HCEC 1CT (cell line): ENCODE results near the gene RBBP9.
A peak's percentile ranks its signal among the peaks of the same experiment; 100 is the strongest.
"Not testable (repeated sequence)": the region's sequence is repeated elsewhere in the genome, so short reads cannot be mapped to it uniquely, and the experiment has no call there.

ENCODE experiments used
- DNase-seq: peaks from one replicate; pipeline ENCODE4 v3.0.0-alpha.2; 2017

The RBBP9 gene

DNA sequence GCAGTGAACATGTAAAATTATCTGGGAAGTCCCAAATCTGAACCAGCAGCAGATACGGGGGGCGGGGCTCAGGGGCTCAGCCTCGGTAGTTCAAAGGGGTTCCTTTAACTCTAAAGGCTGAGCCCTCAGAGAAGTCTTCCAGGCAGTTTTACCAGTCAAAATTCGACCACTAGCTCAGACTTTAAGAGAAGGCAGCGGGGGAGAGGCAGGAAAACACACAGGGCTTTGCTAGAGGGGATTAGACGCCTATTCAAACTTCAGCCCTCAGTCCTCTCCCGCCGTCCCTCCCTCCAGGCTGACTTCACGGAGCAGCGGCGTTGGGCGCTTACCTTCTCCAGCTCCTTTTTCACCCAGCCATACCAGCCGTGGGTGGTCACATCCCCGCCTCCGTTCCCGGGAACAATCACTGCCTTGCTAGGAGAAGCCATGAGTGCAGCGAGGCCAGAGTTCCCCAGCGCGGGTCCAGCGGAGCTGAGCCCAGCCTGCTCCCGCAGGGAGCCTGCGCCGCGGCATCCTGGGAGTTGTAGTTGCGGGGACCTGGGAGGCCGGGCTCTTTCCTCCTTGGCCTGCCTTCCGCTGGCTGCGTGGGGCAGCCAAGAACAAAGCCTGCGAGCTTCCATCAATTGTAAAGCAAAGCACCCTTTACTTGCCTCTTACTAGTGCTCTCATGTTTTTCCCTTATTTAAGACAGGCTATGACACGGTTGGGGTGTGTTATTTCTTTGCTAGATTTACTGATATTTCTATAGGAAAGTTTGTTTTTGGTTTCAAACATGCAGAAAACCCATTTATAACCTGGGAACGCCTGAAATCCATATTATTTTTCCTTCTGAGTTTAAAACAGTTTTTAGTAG, at the start of gene RBBP9:
RBBP9 (minus strand) TSS at position 486 of the 853 bp plus-strand sequence; CDS start at position 428, 58 bp downstream.
- peak; percentile 80 for DNase-seq

DNA sequence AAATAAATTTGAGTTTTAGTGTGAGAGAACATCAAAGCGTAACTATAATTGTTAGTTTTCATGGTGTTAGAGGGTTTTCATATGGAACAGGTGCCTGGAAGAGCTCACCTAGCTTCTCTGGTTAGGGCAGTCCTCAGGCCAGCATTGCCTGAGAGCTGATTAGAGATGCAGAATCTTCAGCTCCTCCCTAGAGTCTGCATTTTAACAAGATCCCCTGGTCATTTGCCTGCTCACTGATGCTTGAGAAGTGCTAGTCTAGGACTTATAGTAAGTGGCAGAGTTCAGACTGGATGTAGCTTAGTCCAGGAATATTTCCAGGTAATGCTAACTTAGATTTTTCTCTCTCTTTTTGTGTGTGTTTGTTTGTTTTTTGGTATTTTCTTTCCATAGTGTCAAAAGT, 48.5 kb upstream of the RBBP9 start:
- no peak for DNase-seq

DNA sequence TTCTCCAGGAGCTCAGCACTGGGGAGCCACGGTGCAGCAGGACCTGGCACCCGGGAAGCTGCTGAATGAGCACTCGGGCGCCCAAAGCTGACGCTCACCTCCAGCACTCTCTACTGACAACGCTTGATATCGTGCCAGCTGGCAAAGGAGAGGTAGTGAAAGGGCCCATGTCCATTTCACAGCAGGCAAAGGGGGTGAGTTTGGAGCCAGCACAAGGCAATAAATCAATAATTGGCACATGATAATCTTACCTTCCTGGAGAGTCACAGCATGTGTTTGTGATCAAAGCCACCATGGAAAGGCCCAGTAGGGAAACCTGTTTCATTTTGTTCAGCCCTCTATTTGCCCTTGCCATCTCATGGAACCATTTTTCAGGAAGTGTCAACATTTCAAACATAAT, 46.9 kb upstream of the RBBP9 start:
- DNase-seq = no peak

DNA sequence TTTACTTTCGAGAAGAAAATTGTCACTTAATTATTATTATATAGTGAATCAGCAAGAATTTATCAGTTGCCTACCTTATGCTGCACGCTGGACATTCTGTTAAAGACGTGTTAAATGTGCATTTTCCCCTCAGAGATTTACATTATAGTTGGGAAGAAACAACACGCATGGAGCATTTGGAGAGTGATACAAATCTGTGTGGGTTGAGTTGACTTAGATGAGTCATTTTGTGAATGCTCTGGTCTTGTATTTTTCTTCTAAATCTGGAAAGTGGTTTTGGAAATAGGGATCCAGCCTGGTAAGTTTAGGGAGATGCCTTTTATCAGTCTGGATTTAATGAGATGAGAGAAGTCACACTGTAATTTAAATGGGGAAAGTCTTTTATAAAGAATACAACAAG, 46.2 kb upstream of the RBBP9 start:
- DNase-seq = no peak

DNA sequence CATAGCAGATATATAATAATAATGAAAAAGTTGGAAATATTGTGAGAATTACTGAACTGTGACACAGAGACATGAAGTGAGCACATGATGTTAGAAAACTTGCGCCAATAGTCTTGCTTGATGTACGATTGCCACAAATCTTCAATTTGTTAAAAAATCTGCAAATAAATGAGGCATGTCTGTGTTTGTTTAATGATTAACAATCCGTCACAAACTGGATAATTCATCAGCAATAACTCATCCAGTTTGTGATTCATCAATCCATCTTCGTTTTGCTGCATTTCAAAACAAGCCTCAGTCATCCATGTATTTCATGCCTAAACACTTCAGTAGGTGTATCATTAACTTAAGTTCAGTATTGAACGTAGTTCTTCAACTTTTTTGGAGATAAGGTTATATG, 44.7 kb upstream of the RBBP9 start:
- DNase-seq = peak; percentile 51

DNA sequence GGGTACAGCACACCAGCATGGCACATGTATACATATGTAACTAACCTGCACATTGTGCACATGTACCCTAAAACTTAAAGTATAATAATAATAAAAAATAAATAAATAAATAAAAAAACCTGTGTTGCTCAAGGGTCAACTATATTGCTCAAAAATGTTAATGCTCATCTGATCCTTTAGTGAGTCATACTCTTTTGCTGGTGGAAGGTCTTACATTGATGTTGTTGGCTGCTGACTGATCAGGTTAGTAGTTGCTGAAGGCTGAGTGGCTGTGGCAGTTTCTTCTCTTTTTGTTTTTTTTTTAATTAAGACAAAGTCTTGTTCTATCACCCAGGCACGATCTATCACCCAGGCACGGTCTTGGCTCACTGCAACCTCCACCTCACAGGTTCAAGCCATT, 40.6 kb upstream of the RBBP9 start:
- peak; percentile 80 for DNase-seq

DNA sequence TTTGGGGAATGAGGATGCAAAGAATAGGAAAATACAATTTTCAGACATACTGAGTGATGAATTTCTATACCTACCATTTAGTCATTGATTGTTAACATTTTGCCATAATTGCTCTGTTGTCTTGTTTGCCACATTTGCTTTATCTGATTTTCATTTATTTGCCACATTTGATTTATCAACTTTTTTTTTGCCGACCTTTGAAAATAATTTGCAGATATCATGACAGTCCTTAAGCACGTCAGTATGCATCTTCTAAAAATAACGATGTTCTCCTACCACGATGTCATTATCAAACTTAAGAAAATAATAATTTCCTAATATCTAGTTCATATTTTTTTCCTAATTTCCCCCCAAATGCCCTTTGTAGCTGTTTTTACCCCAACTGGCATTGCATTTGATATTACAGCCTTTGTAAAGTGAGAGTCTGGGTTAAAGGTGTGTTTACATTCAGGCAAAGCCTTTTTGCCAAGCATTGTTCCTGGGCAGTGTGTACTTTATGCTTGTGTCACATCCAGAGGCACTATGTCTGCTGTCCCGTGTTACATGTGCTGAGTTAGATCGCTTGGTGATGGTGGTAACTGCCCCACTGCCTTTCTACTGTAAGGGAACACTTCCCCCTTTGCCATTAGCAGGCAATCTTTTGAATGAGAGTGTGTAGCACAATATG, 37.1 kb upstream of the RBBP9 start:
- DNase-seq = no peak

DNA sequence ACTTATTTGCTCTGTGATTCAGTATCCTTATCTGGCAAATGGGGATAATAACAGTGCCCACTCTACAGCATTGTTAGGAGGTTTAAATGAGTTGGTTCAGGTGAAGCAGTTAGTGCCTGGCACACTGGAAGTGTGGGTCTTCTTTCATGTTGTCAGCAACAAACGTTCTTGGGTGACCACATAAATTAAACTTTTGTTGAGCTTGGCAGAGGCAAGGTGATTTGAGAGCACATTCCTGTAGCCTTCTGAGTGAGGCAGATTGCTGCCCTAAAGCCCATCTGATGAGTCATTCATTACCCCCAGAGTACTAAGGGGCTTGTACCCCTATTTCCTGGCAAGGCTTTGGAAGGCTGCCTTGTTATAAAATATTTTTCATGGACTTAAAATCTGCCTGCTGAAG, 36.5 kb upstream of the RBBP9 start:
- no peak for DNase-seq

DNA sequence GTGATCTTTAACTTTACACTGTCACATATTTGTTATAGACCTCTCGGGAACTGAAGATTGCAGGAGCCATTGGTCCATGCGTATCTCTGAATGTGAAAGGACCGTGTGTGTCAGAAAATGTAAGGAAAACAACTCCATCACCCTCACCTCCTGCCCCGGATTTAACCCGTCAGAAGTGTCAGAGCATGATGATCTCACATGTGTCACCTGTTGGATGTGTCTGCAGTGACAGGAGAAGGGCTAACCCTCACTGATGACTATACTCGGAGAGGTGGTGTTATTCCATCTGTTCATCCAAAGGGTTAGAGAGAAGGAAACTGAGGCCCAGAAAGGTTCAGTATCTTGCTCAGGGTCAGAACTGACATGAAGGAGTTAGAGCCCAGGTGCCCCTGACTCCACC, 35.6 kb upstream of the RBBP9 start:
- DNase-seq = no peak

DNA sequence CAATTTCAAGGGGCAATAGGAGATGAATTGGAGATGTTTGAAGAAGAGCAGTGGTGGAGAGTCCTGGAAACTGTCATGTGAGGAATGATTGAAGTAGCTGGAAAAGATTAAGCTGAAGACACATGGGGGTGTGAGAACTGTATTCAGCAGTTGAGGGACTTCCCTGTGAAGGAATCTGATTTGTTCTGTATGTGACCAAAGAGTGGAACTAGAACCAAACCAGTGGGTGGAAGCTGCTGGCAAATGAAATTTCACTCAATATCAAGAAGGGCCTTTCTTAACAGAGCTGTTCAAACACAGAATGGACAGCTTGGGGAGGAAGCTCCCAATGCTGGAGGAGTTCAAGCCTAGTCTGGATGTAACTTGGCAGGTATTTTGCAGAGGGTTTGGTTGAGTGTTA, 32.0 kb upstream of the RBBP9 start:
- no peak for DNase-seq

DNA sequence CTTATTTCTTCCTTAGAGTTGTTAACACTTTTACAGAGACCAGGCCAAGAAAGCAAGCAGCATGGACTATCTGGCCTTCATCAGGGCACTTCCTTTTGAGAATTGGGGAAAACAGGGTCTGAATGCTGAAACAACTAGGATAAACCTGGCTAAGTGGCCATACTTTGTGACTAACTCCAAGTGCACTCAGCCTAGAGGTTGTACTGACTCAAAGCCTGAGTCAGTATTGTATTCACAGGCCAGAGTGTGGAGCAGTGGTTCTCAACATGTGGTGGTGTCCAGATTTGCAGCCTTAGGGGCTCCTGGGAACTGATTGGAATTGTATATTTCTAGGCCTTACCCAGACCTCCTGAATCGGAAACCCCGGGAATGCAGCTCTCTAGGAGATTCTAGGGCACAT, 30.8 kb upstream of the RBBP9 start:
- DNase-seq = peak; percentile 89

DNA sequence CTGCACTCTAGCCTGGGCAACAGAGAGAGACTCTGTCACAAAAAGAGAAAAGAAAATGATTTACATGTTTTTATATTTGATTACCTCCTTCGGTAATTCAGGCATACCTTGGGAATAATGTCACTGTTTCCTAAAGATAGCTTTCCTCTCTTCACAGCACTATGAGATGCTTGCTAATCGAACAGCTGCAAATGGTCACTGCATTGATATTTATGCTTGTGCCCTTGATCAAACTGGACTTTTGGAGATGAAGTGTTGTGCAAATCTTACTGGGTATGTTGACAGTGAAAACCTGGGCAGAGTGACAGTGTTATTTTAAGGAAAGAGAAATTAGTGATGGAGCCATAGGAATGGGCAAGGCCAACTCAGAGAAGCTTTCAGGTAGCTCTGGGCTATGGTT, 30.3 kb upstream of the RBBP9 start:
- DNase-seq = no peak

DNA sequence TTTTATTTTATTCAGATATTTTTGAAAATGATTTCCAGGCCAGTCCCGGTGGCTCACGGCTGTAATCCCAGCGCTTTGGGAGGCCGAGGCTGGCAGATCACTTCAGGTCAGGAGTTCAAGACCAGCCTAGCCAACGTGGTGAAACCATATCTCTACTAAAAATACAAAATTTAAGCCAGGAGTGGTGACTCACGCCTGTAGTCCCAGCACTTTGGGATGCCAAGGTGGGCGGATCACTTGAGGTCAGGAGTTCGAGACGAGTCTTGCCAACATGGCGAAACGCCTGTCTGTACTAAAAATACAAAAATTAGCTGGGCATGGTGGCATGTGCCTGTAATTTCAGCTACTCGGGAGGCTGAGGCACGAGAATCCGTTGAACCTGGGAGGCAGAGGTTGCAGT, 29.7 kb upstream of the RBBP9 start:
- not testable (repeated sequence) for DNase-seq

DNA sequence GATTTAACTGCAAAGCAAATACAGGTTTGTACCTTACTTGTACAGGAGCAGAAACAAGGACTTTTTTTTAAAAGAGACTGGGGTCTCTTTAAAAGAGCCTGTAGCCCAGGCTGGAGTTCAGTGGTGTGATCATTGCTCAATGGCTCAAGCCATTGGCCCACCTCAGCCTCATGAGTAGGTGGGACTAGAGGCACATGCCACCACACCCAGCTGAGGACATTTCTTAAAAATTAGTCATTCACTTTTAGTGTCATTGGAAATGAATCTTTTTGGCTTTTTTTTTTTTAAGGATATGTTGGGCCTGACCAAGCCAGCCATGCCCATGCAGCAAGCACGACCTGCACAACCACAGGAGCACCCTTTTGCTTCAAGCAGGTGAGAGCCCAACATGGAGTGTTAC, 27.6 kb upstream of the RBBP9 start:
- DNase-seq = peak; percentile 77

DNA sequence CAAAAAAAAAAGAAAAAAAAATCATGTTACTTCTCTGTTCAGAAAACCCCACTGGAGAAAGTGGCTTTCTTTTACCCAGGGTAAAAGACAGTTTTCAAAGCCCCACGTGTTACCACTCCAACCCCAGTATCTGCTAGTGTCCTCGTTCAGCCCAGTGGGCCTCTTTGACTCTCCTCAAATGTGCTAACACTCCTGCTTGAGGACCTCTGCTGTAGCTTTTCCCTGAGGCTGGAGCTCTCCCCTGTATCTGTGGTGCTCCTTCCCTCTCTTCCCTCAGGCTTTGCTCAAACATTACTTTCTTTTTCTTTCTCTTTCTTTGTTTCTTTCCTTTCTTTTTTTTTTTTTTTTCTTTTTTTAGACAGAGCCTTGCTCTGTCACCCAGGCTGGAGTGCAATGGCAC, 26.0 kb upstream of the RBBP9 start:
- DNase-seq = no peak

DNA sequence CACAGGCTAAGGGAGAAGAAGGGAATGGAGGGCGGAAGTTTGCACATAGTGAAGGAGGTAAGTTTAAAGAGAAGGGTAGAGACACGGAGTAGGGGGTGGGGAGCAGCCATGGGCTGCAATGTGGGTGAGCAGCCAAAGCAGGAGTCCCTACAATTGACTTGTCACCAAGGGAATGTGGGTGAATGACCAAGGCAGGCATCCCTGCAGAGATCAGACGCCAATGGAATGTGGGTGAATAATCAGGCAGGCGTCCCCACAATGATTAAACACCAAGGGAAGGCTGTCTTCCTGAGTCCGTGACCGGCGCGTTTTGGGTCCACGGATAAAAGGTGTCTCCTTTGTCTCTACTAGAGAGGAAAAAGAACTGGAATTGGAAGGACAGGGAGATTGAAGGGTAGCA, 25.0 kb upstream of the RBBP9 start:
- DNase-seq = peak; percentile 29

DNA sequence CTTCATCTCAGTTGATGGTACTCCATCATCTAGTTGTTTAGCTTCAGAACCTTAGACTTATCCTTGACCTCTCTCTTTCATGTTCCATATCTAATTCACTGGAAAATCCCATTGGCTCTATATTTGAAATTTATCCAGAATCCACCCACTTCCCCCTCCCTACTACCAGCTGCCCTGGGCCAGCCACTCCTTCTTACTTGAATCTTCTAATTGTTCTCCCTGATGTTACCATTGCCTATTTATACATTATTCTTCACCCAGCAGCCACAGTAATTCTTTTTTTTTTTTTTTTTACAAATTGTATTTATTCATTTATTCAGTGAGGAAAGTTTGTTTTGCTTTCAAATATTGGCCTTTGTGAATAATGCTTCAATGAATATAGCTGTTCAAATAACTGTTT, 18.9 kb upstream of the RBBP9 start:
- DNase-seq = no peak

DNA sequence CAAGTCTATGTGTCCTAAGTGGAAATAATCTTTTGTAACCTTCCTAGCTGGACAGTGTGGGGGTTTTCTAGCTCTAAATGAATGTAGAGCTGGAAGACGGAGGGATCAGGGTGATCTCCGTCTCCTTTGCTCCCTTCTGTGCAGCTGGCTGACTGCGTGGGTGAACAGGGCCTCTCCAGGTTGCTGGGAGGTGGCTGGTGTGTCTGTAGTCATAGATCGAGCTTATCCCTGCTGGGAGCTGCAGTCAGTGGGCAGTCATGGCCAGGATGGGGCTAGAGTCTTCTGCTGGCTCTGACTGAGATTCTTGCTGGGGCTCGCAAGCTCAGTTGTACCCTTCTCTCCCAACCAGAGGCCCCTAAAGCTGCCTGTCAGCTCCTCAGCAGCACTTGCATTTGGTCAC, 17.1 kb upstream of the RBBP9 start:
- DNase-seq = no peak

DNA sequence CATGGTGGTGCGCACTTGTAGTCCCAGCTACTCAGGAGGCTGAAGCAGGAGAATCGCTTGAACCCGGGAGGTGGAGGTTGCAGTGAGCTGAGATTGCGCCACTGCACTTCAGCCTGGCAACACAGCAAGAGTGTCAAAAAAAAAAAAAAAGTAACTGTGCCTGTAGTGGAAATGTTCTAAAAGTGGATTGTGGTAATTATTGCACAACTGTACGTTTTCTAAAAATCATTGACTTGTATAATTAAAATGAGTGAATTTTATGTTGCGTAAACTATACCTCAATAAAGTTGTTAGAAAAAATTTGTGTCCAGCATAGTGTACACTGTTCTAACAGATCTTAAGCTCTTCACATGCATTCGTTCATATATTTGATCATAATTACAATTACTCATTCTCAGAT, 16.2 kb upstream of the RBBP9 start:
- no peak for DNase-seq

DNA sequence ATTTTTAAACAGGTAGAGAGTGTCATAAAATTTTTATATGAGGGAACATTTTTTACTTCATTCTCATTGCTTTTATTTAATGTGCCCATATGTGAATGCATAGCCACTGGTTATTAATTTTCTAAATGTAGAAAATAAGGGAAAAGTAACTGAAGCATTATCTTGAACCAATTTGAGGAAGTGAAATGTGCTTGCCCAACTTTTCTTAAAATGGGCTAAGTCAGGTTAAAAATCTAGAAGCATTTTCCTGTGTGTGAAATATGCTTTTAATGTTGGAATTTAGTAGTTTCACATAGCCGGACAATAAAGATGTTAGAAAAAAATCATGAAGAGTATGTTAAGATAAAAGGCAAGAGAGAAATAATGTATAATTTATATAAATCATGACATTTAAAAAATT, 14.5 kb upstream of the RBBP9 start:
- DNase-seq = no peak

DNA sequence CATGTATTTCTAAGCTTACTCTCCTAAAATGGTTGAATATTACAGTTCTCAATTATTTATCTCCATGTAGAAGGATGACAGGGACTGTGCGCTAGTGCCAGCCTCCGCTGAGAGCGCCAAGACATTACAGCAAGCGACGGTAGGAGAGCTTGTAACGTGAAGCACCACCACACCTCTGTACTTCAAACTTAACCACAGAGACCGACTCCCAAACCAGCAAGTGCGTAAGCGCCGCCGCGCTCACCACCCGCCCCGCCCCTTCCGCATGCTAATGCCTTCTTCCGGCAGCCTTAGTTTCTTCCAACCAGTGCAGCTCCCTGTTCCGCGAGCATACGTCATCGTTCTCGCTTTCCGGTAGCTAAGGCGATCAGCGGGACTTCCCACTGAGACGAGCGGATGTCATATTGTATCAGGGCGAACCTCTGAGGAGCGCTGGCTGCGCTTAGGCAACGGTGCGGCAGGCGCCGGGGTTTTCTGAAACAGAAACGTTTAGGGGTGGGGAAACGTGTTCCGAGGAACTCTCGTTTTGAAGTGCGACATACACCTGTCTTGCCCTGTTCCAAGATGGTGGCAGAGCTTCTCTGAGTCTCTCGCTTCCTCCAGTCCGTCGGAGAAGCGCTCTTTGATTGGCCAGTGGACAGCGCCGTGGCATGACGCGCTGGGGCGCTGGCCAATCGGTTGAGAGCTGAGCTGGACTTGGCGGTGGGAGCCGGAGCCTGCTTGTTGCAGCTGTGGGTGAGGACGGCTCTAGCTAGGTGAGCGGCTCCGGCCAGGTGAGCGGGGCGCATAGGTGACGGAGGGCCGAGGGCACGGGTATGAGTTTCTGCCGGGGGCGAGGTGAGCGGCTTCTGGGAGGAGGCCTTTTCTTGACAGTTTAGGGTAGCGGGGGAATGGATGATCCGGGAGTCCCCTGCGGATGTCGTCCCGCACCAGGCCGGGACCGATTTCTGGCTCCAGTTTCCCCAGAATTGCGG, 10.5 kb upstream of the RBBP9 start, which contains the start of gene SEC23B:
SEC23B (plus strand) TSS at position 723 of the 974 bp plus-strand sequence. CDS start 2,896 bp downstream, outside the sequence.
- DNase-seq = peak; percentile 97

DNA sequence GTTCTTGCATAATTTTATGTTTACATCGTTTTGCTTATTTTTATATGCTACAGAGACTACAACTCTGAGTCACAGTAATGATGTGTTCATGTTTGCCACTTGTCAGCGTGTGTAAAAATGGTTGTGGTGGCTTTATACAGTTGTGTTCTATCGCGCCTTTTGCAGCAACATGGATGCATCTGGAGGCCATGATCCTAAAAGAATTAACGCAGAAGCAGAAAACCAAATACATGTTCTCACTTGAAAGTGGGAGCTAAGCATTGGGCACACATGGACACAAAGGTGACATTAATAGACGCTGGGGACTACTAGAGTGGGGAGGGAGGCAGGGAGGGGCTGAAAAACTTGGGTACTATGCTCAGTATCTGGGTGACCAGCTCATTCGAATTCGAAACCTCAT, 9.7 kb upstream of the RBBP9 start:
- no peak for DNase-seq

DNA sequence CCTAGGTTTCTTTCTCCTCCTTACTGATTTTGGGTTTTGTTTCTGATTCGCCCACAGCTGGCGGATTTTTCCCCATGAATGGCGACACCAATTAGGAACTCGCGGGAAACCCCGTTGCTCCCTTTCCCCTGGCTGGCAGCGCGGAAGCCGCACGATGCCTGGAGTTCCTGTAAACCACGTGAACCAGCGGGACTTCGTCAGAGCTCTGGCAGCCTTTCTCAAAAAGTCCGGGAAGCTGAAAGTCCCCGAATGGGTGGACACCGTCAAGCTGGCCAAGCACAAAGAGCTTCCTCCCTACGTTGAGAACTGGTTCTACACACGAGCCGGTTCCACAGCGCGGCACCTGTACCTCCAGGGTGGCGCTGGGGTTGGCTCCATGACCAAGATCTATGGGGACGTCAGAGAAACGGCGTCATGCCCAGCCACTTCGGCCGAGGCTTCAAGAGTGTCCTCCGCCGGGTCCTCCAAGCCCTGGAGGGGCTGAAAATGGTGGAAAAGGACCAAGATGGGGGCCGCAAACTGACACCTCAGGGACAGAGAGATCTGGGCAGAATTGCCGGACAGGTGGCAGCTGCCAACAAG, 7.5 kb upstream of the RBBP9 start:
- DNase-seq = no peak
